A673 (cell line): ENCODE data around the gene TTC7B.

Experiments used
- EZH2 ChIP-seq: fragments of 200-600 bp; sonication (generic); IDR thresholded peaks from 2 replicates; pipeline ENCODE4 v1.6.1; 2017; ENCODE audit warnings: borderline replicate concordance, low read depth, mild to moderate bottlenecking, mixed read lengths, antibody characterized with exemption, low read length; ENCODE audit not compliant: poor library complexity, severe bottlenecking
- TF ChIP-seq, protein P1 (sequence below): fragments of 300-800, 200-600 bp; sonication (generic); conservative IDR thresholded peaks from 2 replicates; pipeline ENCODE4 v1.5.1; 2017; ENCODE audit warnings: low read depth, mild to moderate bottlenecking, antibody characterized with exemption, low read length, moderate library complexity, mixed read lengths

DNA sequence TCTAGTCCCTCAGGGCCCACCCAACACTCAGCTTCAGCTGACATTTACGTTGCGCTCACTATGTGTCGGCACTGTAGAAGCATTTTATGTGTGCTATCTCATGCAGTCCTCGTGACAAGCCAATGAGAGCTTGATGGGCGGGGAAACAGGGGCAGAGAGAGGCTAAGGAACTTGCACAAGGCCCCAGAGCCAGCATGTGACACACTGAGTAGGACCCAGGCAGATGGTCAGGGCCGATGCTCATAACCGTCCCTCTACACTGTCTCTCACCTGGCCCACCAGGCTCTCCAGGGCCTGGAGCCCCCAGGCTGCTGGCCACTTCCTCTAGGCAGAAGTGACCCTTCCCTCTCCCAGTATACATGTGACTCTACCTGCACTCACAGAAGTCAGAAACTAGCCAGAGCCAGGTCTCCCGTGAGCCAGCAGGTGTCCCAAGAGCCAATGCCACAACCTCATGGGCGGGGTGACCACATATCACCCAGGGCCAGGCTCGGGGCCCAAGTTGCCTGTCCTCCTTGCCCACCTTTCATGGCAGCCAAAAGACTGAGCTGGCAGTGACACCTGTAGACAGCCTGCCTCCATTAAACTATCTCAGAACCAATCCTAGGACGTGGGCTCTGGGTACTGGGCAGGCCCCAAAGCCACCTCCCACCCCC is 38.3 kb downstream of the TTC7B start:
- TF ChIP-seq, protein P1, sequence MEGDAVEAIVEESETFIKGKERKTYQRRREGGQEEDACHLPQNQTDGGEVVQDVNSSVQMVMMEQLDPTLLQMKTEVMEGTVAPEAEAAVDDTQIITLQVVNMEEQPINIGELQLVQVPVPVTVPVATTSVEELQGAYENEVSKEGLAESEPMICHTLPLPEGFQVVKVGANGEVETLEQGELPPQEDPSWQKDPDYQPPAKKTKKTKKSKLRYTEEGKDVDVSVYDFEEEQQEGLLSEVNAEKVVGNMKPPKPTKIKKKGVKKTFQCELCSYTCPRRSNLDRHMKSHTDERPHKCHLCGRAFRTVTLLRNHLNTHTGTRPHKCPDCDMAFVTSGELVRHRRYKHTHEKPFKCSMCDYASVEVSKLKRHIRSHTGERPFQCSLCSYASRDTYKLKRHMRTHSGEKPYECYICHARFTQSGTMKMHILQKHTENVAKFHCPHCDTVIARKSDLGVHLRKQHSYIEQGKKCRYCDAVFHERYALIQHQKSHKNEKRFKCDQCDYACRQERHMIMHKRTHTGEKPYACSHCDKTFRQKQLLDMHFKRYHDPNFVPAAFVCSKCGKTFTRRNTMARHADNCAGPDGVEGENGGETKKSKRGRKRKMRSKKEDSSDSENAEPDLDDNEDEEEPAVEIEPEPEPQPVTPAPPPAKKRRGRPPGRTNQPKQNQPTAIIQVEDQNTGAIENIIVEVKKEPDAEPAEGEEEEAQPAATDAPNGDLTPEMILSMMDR: no peak
- no peak for TF ChIP-seq EZH2
